Urothelium cell line (cell line): Measurements from ENCODE around the gene NPPC.
"Not testable (repeated sequence)": the region's sequence is repeated elsewhere in the genome, so short reads cannot be mapped to it uniquely, and the experiment has no call there.

ENCODE experiments used
- DNase-seq: peaks from one replicate; pipeline ENCODE4 v3.0.0; 2011; ENCODE audit warnings: low spot score, mixed read lengths
- FAIRE-seq: peaks from 2 replicates; lab custom pipeline; 2011; peaks lifted over from hg19 to GRCh38; lab: Jason Lieb, UNC

NPPC gene, protein sequence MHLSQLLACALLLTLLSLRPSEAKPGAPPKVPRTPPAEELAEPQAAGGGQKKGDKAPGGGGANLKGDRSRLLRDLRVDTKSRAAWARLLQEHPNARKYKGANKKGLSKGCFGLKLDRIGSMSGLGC

DNA sequence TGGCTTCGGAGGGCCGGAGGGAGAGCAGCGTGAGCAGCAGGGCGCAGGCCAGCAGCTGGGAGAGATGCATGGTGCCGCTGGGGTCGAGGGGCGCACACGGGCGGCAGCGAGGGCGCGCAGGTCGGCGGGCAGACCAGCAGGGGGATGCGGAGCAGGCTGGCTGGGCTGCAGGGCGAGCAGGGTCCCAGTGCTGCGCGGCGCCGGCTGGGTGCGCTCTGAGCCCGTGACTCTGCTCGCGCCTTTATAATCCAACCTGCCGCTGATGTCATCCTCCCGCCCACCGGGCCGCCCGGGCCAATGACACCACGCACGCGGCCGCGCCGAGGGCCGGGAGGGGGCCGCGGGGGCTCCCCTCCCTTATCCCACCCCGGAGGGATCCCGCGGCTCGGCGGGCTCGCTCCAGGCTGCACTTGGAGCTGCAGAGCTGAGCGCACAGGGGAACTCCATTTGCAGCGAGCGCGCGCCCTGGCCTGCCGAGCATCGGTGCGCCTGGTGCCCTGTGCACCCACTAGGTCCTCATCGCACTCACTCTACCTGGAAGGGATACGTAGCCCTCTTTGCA lies at the start of gene NPPC:
TSS of gene NPPC (minus strand) at position 217 of the 562 bp plus-strand sequence. CDS start at position 70, 147 bp downstream.
- FAIRE-seq (peak; percentile 17), DNase-seq (peak; percentile 73)

- FAIRE-seq (no peak), DNase-seq (no peak)
These were observed 48.8 kb upstream of the NPPC start for GRCh38 chr2:231975001-231975400.

- FAIRE-seq, result no peak
- DNase-seq, result no peak
These were observed 44.3 kb upstream of the NPPC start for GRCh38 chr2:231970461-231970860.

GRCh38 chr2:231968820-231969219 lies 42.6 kb upstream of the NPPC start:
- FAIRE-seq (no peak), DNase-seq (no peak)

DNA sequence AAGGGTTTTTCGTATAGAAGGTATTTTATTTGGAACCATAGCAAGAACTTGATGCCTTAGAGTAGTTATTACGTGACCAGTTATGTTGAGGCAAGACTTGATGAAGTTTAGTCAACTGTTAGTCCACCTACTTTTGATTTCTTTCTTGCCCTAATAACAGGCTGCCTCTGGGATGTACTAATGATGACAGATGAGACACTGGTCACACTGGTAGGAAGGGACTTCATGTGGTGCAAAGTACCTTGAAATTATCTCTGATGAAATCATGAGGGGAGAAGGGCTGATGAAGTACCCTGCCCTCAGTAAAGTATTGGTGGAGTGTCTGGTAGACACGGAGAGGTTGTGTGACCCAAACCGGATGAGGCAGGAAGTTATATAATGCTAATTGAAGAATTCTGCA lies 40.7 kb upstream of the NPPC start:
- FAIRE-seq (no peak), DNase-seq (no peak)

GRCh38 chr2:231965102-231965501 lies 38.9 kb upstream of the NPPC start:
- FAIRE-seq (no peak), DNase-seq (no peak)

DNA sequence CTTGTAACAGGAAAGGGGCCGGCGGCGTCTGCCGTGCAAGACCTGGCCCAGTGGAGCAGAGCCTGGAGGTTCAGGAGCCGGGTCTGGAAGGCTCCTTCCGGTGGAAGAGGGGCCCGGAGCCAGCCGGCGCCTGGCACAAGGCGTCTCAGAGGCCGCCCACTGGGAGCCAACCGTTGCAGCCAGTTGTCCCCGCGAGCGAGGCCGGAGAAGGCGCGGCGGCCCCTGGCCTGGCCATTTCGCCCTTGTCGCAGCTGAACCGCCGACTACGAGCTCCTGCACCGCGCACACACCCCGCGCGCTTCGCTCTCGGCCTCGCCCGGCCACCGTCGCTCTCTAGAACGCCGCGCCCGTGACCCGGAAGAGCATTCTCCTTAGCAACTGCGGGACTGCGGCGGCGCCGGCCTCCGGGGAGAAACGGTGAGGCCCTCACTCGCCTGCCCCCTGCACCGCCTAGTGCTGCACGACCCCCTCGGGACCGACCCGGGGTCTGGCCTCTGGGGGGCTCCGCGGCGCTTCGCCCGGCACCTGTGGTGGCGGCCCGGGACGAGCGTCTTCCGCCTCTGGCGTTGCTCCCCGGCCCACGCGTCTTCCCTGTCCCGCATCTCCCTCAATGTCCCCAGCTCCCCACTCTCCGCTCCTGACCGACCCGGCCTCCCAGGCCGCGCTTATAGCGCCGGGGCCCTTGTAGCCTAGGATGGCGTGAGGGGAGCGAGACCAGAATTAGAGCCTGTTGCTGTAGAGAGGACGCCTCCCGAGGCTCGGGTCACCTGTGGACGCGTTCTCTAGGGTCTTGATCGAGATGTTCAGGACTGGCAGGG lies 35.4 kb upstream of the NPPC start, which contains the start of gene DIS3L2:
TSS of gene DIS3L2 (plus strand) at position 365 of the 818 bp plus-strand sequence. CDS start 53,215 bp downstream, outside the sequence.
- DNase-seq, result peak; percentile 91
- FAIRE-seq, result no peak

DNA sequence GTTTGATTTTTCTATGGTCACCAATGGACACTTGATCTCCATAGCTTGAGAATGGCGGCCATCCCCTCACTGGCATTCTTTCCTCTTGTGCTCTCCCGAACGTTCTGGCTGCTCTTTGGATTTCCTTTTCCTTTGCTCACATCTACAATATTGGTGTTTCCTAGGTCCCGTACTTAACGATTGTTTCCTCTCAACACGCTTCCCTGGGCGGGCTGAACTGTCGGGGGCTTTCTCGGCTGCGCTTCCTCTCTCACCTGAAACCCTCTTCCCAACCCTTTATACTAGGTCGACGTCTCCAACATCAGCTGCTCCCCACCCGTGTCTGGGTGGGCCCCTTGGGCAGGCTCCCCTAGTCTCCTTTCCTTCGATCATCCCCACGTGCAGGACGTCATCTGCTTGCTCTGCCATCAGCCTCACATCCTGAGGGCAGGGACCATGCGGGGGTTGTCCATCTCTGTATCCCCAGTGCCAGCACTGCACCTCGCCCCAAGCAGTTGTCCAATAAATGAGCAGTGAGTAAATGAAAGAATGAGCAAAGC lies 34.7 kb upstream of the NPPC start:
- DNase-seq (no peak), FAIRE-seq (no peak)

DNA sequence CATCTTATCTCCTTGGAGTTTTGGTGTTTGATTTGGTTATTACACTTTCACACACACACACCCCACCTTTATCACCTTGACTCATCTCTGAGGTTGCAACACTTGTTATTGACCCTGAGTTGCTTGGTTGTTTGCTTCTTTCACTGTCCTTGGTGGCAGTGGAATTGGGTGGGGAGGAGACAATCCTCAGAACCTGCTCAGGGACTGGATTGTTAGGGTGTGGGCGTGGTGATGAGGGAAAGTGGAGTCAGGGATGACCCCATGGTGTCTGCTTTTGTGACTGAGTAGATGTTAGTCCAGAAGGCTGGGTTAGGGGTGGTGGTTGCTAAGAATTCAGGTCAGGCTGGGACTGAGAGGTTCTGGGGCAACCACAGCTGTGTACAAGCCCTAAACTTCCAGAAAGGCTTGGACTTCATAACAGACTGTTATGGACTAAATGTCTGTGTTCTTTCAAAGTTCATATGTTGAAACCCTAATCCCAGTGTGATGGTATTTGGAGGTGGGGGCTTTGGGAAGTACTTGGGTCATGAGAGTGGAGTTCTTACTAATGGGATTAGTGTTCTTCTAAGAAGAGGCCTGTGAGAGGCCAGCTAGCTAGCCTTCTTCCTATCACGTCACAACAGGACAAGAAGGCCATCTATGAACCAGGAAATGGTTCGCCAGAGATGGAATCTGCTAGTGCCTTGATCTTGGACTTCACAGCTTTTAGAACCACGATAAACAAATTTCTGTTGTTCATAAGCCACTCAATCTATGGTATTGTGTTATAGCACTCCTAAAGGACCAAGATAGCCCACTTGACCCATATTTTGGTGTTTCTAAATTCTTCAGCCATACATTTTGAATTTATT lies 31.9 kb upstream of the NPPC start:
- FAIRE-seq, result no peak
- no peak for DNase-seq

DNA sequence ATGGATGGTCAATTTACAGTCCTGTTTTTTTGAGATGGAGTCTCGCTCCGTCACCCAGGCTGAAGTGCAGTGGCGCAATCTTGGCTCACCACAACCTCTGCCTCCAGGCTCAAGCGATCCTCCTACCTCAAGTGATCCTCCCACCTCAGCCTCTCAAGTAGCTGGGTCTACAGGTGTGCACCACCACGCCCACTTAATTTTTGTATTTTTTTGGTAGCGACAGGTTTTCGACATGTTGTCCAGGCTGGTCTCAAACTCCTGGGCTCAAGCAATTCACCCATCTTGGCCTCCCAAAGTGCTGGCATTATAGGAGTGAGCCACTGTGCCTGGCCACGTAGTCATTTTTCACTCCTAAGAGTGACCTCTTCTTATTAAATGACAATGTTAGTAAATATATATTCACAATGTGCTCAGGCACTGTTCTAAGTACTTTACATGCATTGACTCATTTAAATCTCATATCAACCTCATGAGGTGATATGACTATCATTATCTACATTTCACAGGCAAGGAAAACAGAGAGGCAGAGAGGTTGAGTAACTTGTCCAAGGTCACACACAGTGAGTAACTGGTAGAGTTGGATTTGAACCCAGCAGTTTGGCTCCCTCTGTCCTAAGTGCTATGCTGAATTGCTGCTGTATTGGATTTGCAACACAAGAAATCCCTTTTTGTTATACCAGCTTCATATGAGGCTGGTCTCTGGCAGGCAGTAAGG lies 29.7 kb upstream of the NPPC start:
- no peak for FAIRE-seq

DNA sequence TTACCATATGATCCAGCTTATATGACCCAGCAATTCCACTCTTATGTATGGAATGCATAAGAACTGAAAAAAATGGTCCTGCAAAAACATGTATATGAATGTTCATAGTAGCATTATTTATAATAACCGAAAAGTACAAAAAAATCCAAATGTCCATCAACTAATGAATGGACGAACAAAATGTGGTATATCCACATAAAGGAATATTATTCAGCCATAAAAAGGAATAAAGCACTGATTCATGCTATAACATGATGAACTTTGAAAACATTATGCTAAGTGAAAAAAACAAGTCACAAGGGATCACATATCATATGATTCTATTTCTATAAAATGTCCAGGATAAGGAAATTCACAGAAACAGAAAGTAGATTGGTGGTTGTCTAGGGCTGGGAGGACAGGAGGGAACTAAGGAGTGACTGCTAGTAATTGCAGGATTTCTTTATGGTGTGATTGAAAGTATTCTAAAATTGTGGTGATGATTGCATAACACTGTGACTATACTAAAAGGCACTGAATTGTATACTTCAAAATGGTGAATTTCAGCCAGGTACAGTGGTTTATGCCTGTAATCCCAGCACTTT lies 25.3 kb upstream of the NPPC start:
- DNase-seq, result no peak
- FAIRE-seq, result no peak

More for the DNA sequence above, 29.7 kb upstream of the NPPC start:
- no peak for DNase-seq

GRCh38 chr2:231947694-231948093 lies 21.5 kb upstream of the NPPC start:
- FAIRE-seq, result no peak
- DNase-seq, result no peak

GRCh38 chr2:231947112-231947511 lies 20.9 kb upstream of the NPPC start:
- not testable (repeated sequence) for FAIRE-seq, DNase-seq

GRCh38 chr2:231946241-231946814 lies 20.1 kb upstream of the NPPC start:
- FAIRE-seq, result no peak
- DNase-seq, result no peak

DNA sequence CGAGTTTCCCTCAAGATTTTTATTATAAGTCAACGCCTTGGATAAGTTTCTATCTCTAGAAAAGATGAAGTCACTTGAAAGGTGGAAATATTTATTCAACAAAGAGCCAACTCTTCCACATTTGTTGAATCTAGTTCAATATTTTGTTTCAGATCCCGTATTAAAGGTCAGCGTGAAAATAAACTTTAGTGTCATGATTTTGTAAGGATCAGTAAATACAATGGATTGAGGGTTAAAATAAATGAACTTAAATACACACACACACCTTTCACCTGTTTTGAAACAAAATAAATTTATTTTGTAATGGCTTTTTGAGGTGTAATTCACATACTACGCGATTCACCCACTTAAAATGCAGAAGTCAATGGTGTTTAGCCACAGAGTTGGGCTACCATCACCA lies 16.0 kb upstream of the NPPC start:
- no peak for FAIRE-seq
- DNase-seq, result no peak

DNA sequence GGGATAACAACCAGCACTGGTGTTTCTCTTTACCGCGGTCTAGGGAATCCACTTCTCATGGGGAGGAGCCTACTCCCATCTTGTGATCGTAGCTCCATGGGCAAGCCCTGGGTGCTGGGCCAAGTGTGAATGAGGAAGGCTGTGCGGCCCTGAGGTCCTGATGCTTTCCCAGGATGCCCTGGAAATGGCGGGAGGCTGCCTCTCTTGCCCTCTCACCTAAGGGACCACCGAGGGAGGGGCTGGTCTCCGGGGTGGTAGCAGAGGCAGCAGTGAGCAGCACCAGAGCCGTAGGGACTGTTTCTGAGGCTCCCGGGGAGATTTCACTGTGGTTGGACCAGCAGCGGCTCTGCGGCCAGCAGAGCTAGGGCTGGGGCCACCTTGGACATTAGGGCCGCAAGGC lies 15.5 kb upstream of the NPPC start:
- FAIRE-seq, result no peak
- no peak for DNase-seq

- DNase-seq (no peak), FAIRE-seq (no peak)
These were observed 14.6 kb upstream of the NPPC start for GRCh38 chr2:231940795-231941194.

GRCh38 chr2:231939022-231939421 lies 12.8 kb upstream of the NPPC start:
- FAIRE-seq, result no peak
- no peak for DNase-seq

DNA sequence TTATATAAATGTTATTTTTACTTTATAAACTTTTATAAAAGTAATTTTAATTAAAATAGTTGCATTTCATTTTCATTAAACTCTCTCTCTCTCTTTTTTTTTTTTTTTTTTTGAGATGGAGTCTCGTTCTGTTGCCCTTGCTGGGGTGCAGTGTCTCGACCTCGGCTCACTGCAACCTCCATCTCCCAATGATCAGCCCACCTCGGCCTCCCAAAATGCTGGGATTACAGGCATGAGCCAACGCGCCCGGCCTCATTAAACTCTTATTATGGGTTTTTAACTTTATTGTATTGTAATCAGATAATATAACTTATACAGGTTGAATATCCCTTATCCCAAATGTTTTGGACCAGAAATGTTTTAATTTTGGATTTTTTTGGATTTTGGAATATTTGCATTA lies 10.9 kb upstream of the NPPC start:
- FAIRE-seq, result no peak
- no peak for DNase-seq

DNA sequence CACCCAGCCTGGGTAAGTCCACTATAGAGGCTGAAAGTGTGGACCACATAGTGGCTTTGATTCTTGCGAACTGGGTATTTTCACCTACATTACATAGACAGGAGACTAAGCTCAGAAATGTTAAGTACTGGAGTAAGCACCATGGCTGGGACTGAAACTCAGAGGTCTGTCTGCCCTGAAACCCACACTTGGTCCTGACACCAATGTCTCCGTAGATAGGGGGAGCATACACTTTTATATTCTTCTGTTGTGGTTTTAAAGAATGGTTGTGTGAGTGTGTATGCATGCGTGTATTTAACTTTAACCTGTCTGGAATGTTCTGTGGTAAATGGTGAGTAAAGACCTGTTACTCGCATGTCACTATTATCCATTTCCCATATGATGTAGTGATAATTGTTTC lies 10.3 kb upstream of the NPPC start:
- DNase-seq (no peak), FAIRE-seq (no peak)
